Endothelial cell of umbilical vein (primary cell): ENCODE results near the gene RTN4RL1. TPM values are rescaled to one million over a fixed set of nuclear protein-coding genes. Genes with fewer than 3 reads are reported as not detected.
A peak's percentile ranks its signal among the peaks of the same experiment; 100 is the strongest.

ENCODE experiments used
- BruUV-seq: library from RNA; stranded (reverse); fragments of 400-500 nt; replicated peaks from 2 replicates; lab custom pipeline; 2021; lab: Mats Ljungman, UMichigan
- CTCF ChIA-PET: fragments of 300-600, 350-600 bp; sonication (Branson Sonifier 250); formaldehyde crosslinking; loops from one replicate; lab custom pipeline; 2021; ENCODE audit warnings: antibody characterized with exemption, inconsistent platforms; lab: Charles Lee
- POLR2A ChIA-PET: fragments of 300-600, 350-600 bp; sonication (Branson Sonifier 250); formaldehyde crosslinking; loops from one replicate; lab custom pipeline; 2021; ENCODE audit warnings: antibody characterized with exemption, inconsistent platforms; lab: Charles Lee
- DNase-seq: peaks from one replicate; pipeline ENCODE4 v3.0.0-alpha.2; 2011; ENCODE audit warnings: low read depth, low spot score
- FAIRE-seq: peaks from 2 replicates; lab custom pipeline; 2011; peaks lifted over from hg19 to GRCh38; lab: Jason Lieb, UNC
- H2AFZ ChIP-seq: 2 replicates; pipeline ENCODE4 v1.6.0; 2012; ENCODE audit warnings: low read depth, low read length, control low read depth, inconsistent platforms
- H3K27ac ChIP-seq: 2 replicates; pipeline ENCODE4 v1.5.1; 2011; ENCODE audit warnings: low read depth, mild to moderate bottlenecking, control low read depth, low read length, moderate library complexity; ENCODE audit not compliant: insufficient read depth
- H3K27me3 ChIP-seq, 2 experiments: 2 replicates each; pipeline versions ENCODE4 v1.6.0 to v1.6.1; 2011; ENCODE audit warnings: low read length in 2 of 2, mixed read lengths in 1 of 2; ENCODE audit not compliant: control insufficient read depth in 2 of 2, insufficient read depth in 2 of 2
- H3K36me3 ChIP-seq, 2 experiments: 2 replicates in 1 of 2; 3 replicates in 1 of 2; pipeline ENCODE4 v1.5.1; 2011; ENCODE audit warnings: low read length in 2 of 2, mild to moderate bottlenecking in 1 of 2, moderate library complexity in 1 of 2; ENCODE audit not compliant: control insufficient read depth in 2 of 2, insufficient read depth in 2 of 2; ENCODE audit errors: extremely low read depth in 1 of 2
- H3K4me1 ChIP-seq: 3 replicates; pipeline ENCODE4 v1.5.1; 2011; ENCODE audit warnings: mild to moderate bottlenecking, low read length; ENCODE audit not compliant: control insufficient read depth, insufficient read depth; ENCODE audit errors: extremely low read depth
- H3K4me2 ChIP-seq: 2 replicates; pipeline ENCODE4 v1.6.1; 2011; ENCODE audit warnings: low read length, control low read depth, mixed read lengths; ENCODE audit not compliant: insufficient read depth
- H3K4me3 ChIP-seq, 3 experiments: fragments of 200-600 bp in 1 of 3; sonication (generic), shearing (Covaris generic) in 1 of 3; replicated peaks in 1 of 3; 2 replicates each; pipeline ENCODE4 v1.5.1; 2011 to 2016; ENCODE audit warnings: control low read depth in 3 of 3, low read length in 3 of 3, mild to moderate bottlenecking in 2 of 3, inconsistent platforms in 1 of 3, low read depth in 1 of 3, moderate library complexity in 1 of 3; ENCODE audit not compliant: insufficient read depth in 1 of 3
- H3K79me2 ChIP-seq: 2 replicates; pipeline ENCODE4 v1.6.0; 2012; ENCODE audit warnings: low read length, inconsistent platforms; ENCODE audit not compliant: control insufficient read depth, insufficient read depth
- H3K9ac ChIP-seq: replicated peaks from 2 replicates; pipeline ENCODE3; 2011; ENCODE audit warnings: low read length, control low read depth; ENCODE audit not compliant: insufficient read depth; ENCODE audit errors: extremely low read depth
- H3K9me1 ChIP-seq: replicated peaks from 3 replicates; pipeline ENCODE4 v1.6.0; 2011; ENCODE audit warnings: mild to moderate bottlenecking, low read length; ENCODE audit not compliant: control insufficient read depth, insufficient read depth; ENCODE audit errors: extremely low read depth
- H3K9me3 ChIP-seq: replicated peaks from 2 replicates; pipeline ENCODE4 v1.5.1; 2012; ENCODE audit warnings: low read length, inconsistent platforms; ENCODE audit not compliant: control insufficient read depth, insufficient read depth
- H4K20me1 ChIP-seq: replicated peaks from 2 replicates; pipeline ENCODE3; 2011; ENCODE audit warnings: mild to moderate bottlenecking, low read length; ENCODE audit not compliant: control insufficient read depth, insufficient read depth; ENCODE audit errors: extremely low read depth
- EZH2 ChIP-seq: IDR thresholded peaks from 2 replicates; pipeline ENCODE4 v1.6.1; 2012; ENCODE audit warnings: borderline replicate concordance, low read depth, mild to moderate bottlenecking, moderate library complexity, low read length, inconsistent platforms; ENCODE audit not compliant: severe bottlenecking
- FOS ChIP-seq: IDR thresholded peaks from 2 replicates; pipeline ENCODE4 v1.6.1; 2011; ENCODE audit warnings: mild to moderate bottlenecking, low read length, moderate library complexity, borderline replicate concordance; ENCODE audit not compliant: insufficient read depth
- GATA2 ChIP-seq: IDR thresholded peaks from 2 replicates; pipeline ENCODE4 v1.7.0; 2011; ENCODE audit warnings: low read depth, mild to moderate bottlenecking, moderate library complexity, mixed read lengths, low read length; ENCODE audit not compliant: insufficient read length, insufficient read depth
- POLR2A ChIP-seq: IDR thresholded peaks from 2 replicates; pipeline ENCODE4 v1.6.1; 2012; ENCODE audit warnings: low read depth, mild to moderate bottlenecking, control low read depth, low read length
- POLR2AphosphoS5 ChIP-seq: IDR thresholded peaks from 2 replicates; pipeline ENCODE4 v1.6.1; 2012; ENCODE audit warnings: low read depth, mild to moderate bottlenecking, control low read depth, low read length, moderate library complexity; ENCODE audit not compliant: insufficient read depth
- dilution Hi-C: fragments of 300-500 bp; cut with MboI; formaldehyde crosslinking; loops from one replicate; pipeline ENCODE4 v1.15.0; 2019; ENCODE audit warnings: low sequenced_read_pairs; ENCODE audit not compliant: extremely low pct_ligation_motif_present
- intact Hi-C: fragments of 100-400 bp; cut with micrococcal nuclease; formaldehyde crosslinking; loops from one replicate; pipeline ENCODE4 v1.10.0; 2022
- polyA plus RNA-seq, 4 experiments: library from polyadenylated mRNA; depleted of rRNA in 3 of 4; stranded (reverse) in 3 of 4; unstranded in 1 of 4; fragments of >200 nt; gene quantifications; 2 replicates each; pipeline versions ENCODE4 v1.2.1 to v1.2.3, GENCODE V29; 2011 to 2012; ENCODE audit warnings: missing spikeins in 1 of 4
- total RNA-seq: library from RNA; stranded (reverse); gene quantifications from 2 replicates; pipeline ENCODE4 v1.2.3, GENCODE V29; 2021
- TF ChIP-seq, protein P1 (sequence below): IDR thresholded peaks from 2 replicates; pipeline ENCODE4 v1.6.1; 2011; ENCODE audit not compliant: insufficient read depth, insufficient read length

The RTN4RL1 gene
- total and polyA plus RNA-seq, 2 donors (not counting 3 experiments of a cell fraction or from before 2014, with no cell fraction given), result 0.04 TPM; not detected in 1

DNA sequence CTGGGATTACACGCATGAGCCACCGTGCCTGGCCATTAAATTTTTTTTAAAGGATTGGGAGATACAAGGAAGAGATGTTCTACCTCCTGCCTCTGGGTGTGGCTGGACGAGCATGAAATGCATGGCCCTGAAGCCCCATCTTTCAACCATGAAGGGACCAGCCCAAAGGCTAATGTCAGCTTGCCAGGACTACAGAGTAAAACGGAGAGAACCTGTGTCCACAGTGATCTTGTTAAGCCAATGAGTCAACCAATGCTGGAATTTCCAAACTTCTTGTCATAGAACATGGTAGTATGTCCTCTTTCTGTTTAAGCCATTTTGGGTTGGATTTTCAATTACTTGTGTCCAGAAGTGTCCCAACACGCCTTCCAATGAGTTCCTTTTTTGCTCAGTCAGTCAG is 71.3 kb downstream of the RTN4RL1 start:
- dilution Hi-C loops, result no loop called here
- no peak overlapping the region for H3K27ac ChIP-seq
- H3K4me1 ChIP-seq, result no peaks in the 10 kb centered on the region
- no TSS peak for BruUV-seq
- H3K9me1 ChIP-seq, result no peaks in the 10 kb centered on the region
- H3K4me2 ChIP-seq, result no peak overlapping the region
- H3K9me3 ChIP-seq, result no peaks in the 10 kb centered on the region
- CTCF ChIA-PET, result no interaction called here
- H4K20me1 ChIP-seq, result no peaks in the 10 kb centered on the region
- no peak overlapping the region for H2AFZ ChIP-seq
- DNase-seq, result no peak
- TF ChIP-seq, protein P1, sequence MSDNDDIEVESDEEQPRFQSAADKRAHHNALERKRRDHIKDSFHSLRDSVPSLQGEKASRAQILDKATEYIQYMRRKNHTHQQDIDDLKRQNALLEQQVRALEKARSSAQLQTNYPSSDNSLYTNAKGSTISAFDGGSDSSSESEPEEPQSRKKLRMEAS, result no peak
- TF ChIP-seq POLR2A (no peak), EZH2 (no peak), POLR2AphosphoS5 (no peak), FOS (no peak)
- H3K36me3 ChIP-seq, result no peaks in the 10 kb centered on the region
- H3K27me3 ChIP-seq, result peaks cover 0 to 1% of the 10 kb centered on the region in 2 experiments
- H3K79me2 ChIP-seq, result no peaks in the 10 kb centered on the region
- intact Hi-C loops, result no loop called here
- no peak overlapping the region for H3K9ac ChIP-seq
- H3K4me3 ChIP-seq, result no peak overlapping the region
- POLR2A ChIA-PET, result no interaction called here
- FAIRE-seq, result no peak

DNA sequence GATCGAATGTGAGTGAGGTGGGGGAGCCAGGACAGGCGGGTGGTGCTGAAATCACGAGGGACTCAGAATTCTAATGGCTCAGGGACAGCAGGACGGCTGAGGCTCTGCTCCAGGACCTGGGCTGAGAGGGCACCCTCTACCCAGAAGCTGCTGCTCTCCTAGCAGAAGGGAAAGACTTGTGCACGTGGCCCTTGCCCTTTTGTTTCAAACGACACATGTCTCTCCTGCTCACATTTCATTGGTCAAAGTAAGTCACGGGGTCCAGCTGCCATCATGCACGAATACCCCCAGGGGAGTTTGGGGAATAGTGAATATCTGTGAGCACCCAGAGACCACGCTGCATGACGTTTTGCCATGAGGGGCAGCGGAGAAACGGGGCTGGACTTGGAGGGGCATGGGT is 73.2 kb downstream of the RTN4RL1 start:
- Histone ChIP-seq H2AFZ (no peak overlapping the region), H3K27ac (no peak overlapping the region), H3K4me3 (no peak overlapping the region), H3K9ac (no peak overlapping the region), H3K27me3 (peaks cover 0 to 1% of the 10 kb centered on the region in 2 experiments), H3K4me2 (no peak overlapping the region), H3K36me3 (no peaks in the 10 kb centered on the region), H3K79me2 (no peaks in the 10 kb centered on the region), H3K4me1 (no peaks in the 10 kb centered on the region), H3K9me3 (no peaks in the 10 kb centered on the region), H4K20me1 (no peaks in the 10 kb centered on the region), H3K9me1 (no peaks in the 10 kb centered on the region)
- POLR2A ChIA-PET, result no interaction called here
- TF ChIP-seq GATA2, result no peak
- TF ChIP-seq, protein P1, result peak; percentile 11
- CTCF ChIA-PET, result no interaction called here
- FAIRE-seq (no peak), DNase-seq (no peak)
- dilution Hi-C loops (no loop called here), intact Hi-C loops (no loop called here)
- BruUV-seq, result no TSS peak
